ENCODE measurements around the gene RAB19.
A peak's percentile ranks its signal among the peaks of the same experiment; 100 is the strongest.

The RAB19 gene

GRCh38 chr7:140454657-140455015, 50.8 kb downstream of the RAB19 start:
- DNase-seq: no peak

GRCh38 chr7:140455743-140456142, 51.9 kb downstream of the RAB19 start:
- DNase-seq: peak; percentile 47

GRCh38 chr7:140456551-140457051, 52.7 kb downstream of the RAB19 start:
- DNase-seq: no peak

GRCh38 chr7:140458201-140458600, 54.3 kb downstream of the RAB19 start:
- no peak for DNase-seq

GRCh38 chr7:140458916-140459315, 55.1 kb downstream of the RAB19 start:
- no peak for DNase-seq

GRCh38 chr7:140463111-140463510, 59.3 kb downstream of the RAB19 start:
- DNase-seq: peak; percentile 65

GRCh38 chr7:140475747-140476333, 72.0 kb downstream of the RAB19 start:
- DNase-seq: peak; percentile 57

- DNase-seq: no peak
These were observed 72.9 kb downstream of the RAB19 start for GRCh38 chr7:140476698-140477261.
